A673 (cell line): ENCODE results near the gene BMP8A. TPM values are rescaled to one million over a fixed set of nuclear protein-coding genes. Genes with fewer than 3 reads are reported as not detected.

Experiments
- BruUV-seq: library from RNA; stranded (reverse); fragments of 400-500 nt; replicated peaks from 2 replicates; lab custom pipeline; 2021; lab: Mats Ljungman, UMichigan
- CTCF ChIA-PET: fragments of 300-600 bp; sonication (Branson Sonifier 250); formaldehyde crosslinking; loops from one replicate; lab custom pipeline; 2022; ENCODE audit warnings: antibody characterized with exemption; lab: Charles Lee
- POLR2A ChIA-PET: fragments of 300-600 bp; sonication (Branson Sonifier 250); formaldehyde crosslinking; loops from one replicate; lab custom pipeline; 2022; ENCODE audit warnings: antibody characterized with exemption; ENCODE audit not compliant: low non-redundant PET; lab: Charles Lee
- DNase-seq: peaks from one replicate; pipeline ENCODE4 v3.0.0-alpha.2; 2015; ENCODE audit warnings: low spot score
- H3K27ac ChIP-seq: fragments of 200-600 bp; sonication (generic); 2 replicates; pipeline ENCODE4 v1.5.1; 2016; ENCODE audit warnings: mixed run types, low read depth, mild to moderate bottlenecking, mixed read lengths, antibody characterized with exemption, low read length; ENCODE audit not compliant: poor library complexity, severe bottlenecking
- H3K27me3 ChIP-seq: fragments of 200-600 bp; sonication (generic); replicated peaks from 2 replicates; pipeline ENCODE4 v1.6.1; 2017; ENCODE audit warnings: mixed run types, low read depth, mild to moderate bottlenecking, mixed read lengths, antibody characterized with exemption, low read length; ENCODE audit not compliant: insufficient read depth, poor library complexity
- H3K36me3 ChIP-seq: fragments of 200-600 bp; sonication (generic); 2 replicates; pipeline ENCODE4 v1.6.1; 2016; ENCODE audit warnings: mixed run types, mild to moderate bottlenecking, mixed read lengths, antibody characterized with exemption, low read length; ENCODE audit not compliant: insufficient read depth, poor library complexity, severe bottlenecking
- H3K4me1 ChIP-seq: fragments of 200-600 bp; sonication (generic); 2 replicates; pipeline ENCODE4 v1.6.1; 2017; ENCODE audit warnings: mixed run types, mild to moderate bottlenecking, mixed read lengths, antibody characterized with exemption, low read length; ENCODE audit not compliant: insufficient read depth, poor library complexity, severe bottlenecking
- H3K4me3 ChIP-seq: fragments of 200-600 bp; sonication (generic); 2 replicates; pipeline ENCODE4 v1.5.1; 2016; ENCODE audit warnings: low read depth, mixed run types, mild to moderate bottlenecking, mixed read lengths, low read length; ENCODE audit not compliant: poor library complexity, severe bottlenecking
- H3K9me3 ChIP-seq: fragments of 200-600 bp; sonication (generic); 2 replicates; pipeline ENCODE4 v1.6.1; 2016; ENCODE audit warnings: mixed run types, low read depth, mild to moderate bottlenecking, mixed read lengths, antibody characterized with exemption, low read length; ENCODE audit not compliant: poor library complexity, severe bottlenecking
- CTCF ChIP-seq: fragments of 300-800, 200-600 bp; sonication (generic); conservative IDR thresholded peaks from 2 replicates; pipeline ENCODE4 v1.5.1; 2017; ENCODE audit warnings: low read depth, mild to moderate bottlenecking, antibody characterized with exemption, low read length, moderate library complexity, mixed read lengths
- EZH2 ChIP-seq: fragments of 200-600 bp; sonication (generic); IDR thresholded peaks from 2 replicates; pipeline ENCODE4 v1.6.1; 2017; ENCODE audit warnings: borderline replicate concordance, low read depth, mild to moderate bottlenecking, mixed read lengths, antibody characterized with exemption, low read length; ENCODE audit not compliant: poor library complexity, severe bottlenecking
- intact Hi-C: fragments of 100-400 bp; cut with micrococcal nuclease; formaldehyde crosslinking; loops from one replicate; pipeline ENCODE4 v1.10.0; 2022; ENCODE audit not compliant: unreplicated experiment
- total RNA-seq: library from RNA; stranded (reverse); gene quantifications from 2 replicates; pipeline ENCODE4 v1.2.3, GENCODE V29; 2021

The BMP8A gene
- total RNA-seq, 1 experiment from 2014 or later, result not detected

- no TSS peak for BruUV-seq
- TF ChIP-seq CTCF (no peak), EZH2 (no peak)
- Histone ChIP-seq H3K27me3 (no peaks in the 10 kb centered on the region), H3K4me3 (no peak overlapping the region), H3K4me1 (no peaks in the 10 kb centered on the region), H3K9me3 (no peaks in the 10 kb centered on the region), H3K27ac (no peak overlapping the region), H3K36me3 (peaks cover 61% of the 10 kb centered on the region)
- CTCF ChIA-PET, result no interaction called here
- intact Hi-C loops, result no loop called here
- no peak for DNase-seq
- POLR2A ChIA-PET, result interaction anchor here (0.5 kb wide), 1 partner anchor 389 kb away, joined by 7 read pairs; no protein-coding TSS in a partner anchor
Observed at GRCh38 chr1:39485046-39485803, 6.2 kb upstream of the BMP8A start.

GRCh38 chr1:39488012-39488545 is 3.4 kb upstream of the BMP8A start:
- Histone ChIP-seq H3K36me3 (peaks cover 39% of the 10 kb centered on the region), H3K4me3 (no peak overlapping the region), H3K27me3 (peaks cover 6% of the 10 kb centered on the region), H3K4me1 (no peaks in the 10 kb centered on the region), H3K9me3 (no peaks in the 10 kb centered on the region), H3K27ac (no peak overlapping the region)
- DNase-seq, result no peak
- CTCF ChIA-PET, result no interaction called here
- intact Hi-C loops, result no loop called here
- TF ChIP-seq CTCF, result no peak
- TF ChIP-seq EZH2, result no peak
- no TSS peak for BruUV-seq
- POLR2A ChIA-PET, result no interaction called here

GRCh38 chr1:39488793-39489566 is 2.5 kb upstream of the BMP8A start:
- CTCF ChIA-PET, result interaction anchor here (0.6 to 0.7 kb wide), 2 partner anchors 390 to 428 kb away, joined by 3 to 4 read pairs; no protein-coding TSS in a partner anchor
- no peaks in the 10 kb centered on the region for H3K4me1 ChIP-seq
- H3K36me3 ChIP-seq, result peaks cover 32% of the 10 kb centered on the region
- peaks cover 8% of the 10 kb centered on the region for H3K27me3 ChIP-seq
- no peak overlapping the region for H3K27ac ChIP-seq
- DNase-seq, result no peak
- H3K9me3 ChIP-seq, result no peaks in the 10 kb centered on the region
- TF ChIP-seq CTCF (no peak), EZH2 (no peak)
- BruUV-seq, result no TSS peak
- POLR2A ChIA-PET, result no interaction called here
- intact Hi-C loops, result no loop called here
- no peak overlapping the region for H3K4me3 ChIP-seq
